RKO (cell line): ENCODE data around the gene AQP12B.
"Not testable (repeated sequence)": the region's sequence is repeated elsewhere in the genome, so short reads cannot be mapped to it uniquely, and the experiment has no call there.

ENCODE experiments used
- DNase-seq: peaks from one replicate; pipeline ENCODE4 v3.0.0-alpha.2; 2016; ENCODE audit warnings: low spot score

Gene AQP12B

DNA sequence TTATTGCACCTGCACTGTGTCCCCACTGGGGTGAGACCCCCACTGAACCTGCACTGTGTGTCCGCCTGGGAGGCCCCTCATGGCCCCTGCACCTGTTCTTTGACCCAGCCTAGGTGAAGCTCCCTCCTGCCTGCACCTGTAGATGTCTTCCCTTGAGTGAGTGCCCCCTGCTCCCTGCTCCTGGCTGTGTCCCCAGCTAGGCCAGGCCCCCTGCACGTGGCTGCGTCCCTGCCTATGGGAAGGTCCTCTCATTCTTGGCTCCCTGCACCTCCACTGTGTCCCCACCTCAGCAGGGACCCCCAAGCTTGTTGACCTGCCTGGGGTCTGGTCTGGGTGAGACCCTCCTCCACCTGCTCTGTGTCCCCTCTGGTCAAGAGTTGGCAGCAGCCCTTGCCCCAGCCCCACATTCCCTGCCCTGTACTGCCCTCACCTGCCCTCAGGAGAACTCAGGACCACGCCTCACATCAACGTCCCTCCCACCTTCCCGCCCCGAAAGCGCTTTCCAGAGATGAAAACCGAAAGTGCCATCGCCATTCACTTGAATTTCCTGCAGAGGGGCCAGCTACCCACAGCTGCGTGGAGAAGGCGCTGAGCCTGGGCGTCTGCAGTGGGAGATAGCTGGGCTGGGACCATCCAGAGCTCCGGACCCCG, 769 bp upstream of the AQP12B start:
- not testable (repeated sequence) for DNase-seq

DNA sequence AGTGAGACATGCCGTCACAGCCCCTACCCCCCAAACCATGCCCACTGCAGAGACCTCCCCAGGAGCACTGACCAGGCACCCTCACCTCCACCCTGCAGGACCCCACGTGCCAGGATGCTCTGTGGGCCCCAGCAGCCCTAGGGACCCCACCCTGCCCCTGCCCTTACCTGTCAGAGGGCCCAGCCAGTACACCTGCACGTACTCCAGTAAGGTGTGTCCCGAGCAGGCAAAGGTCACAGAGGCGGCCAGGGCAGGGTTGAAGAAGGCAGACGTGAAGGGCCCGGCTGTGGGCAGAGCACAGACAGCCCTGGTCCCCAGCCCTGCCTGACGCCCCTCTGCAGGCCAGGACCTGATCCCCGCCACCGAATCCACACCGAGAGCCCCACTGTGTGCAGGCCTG, 2.5 kb downstream of the AQP12B start:
- DNase-seq, result not testable (repeated sequence)

DNA sequence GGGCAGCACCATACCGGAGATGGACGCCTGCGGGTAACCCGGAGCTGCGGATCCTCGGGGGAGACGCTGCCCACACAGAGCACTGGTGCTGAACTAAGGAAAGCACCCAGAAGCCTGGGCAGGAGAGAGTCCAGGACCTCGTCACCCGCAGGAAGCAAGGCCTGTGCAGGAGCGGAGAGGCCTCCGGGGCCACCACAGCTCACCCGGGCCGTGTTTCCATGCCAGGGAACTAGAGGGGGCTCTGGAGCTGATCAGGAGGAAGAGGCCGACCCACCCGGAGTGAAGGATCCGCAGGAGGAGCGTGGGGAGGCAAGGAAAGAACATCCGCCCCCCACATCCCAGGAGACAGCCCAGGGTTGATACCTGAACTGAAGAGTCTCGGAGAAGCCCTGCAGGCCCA, 3.8 kb downstream of the AQP12B start:
- not testable (repeated sequence) for DNase-seq

DNA sequence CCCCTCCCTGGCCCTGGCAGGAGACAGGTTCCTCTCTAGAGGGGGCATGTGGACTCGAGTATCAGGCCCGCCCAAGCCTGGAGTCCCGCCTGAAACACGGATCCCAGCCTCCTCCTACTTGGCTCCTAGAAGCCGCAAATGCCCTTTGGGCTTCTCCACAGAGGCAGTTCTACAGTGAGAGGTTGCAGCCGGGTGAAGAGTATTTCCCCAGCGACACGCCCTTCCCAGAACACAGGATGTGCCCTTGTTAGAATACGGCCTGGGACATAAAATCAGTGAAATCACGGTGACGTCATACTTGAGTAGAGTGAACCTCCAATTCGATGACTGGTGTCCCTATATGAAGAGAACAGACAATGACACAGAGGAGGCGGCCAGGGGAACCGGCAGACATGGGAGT, 4.6 kb downstream of the AQP12B start:
- DNase-seq, result not testable (repeated sequence)

DNA sequence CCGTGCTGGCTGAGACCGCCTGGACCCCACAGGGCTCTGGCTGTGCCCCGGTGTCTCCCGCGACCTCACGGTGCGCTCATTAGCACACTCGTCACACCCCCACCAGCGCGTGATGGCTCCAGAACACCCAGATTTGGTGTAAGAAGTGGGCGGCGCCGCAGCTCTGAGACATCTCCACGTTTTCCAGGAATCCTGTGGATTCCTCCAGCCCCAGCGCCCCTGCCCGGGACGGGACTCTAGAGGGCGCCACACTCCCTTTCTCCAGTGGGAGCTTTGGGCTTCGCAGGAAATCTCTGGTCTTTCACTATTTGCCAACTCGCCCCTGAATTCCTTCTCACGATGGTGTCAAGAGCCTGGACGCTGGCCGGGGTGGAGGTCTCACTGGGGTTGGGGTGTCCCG, 7.3 kb downstream of the AQP12B start:
- DNase-seq, result not testable (repeated sequence)

DNA sequence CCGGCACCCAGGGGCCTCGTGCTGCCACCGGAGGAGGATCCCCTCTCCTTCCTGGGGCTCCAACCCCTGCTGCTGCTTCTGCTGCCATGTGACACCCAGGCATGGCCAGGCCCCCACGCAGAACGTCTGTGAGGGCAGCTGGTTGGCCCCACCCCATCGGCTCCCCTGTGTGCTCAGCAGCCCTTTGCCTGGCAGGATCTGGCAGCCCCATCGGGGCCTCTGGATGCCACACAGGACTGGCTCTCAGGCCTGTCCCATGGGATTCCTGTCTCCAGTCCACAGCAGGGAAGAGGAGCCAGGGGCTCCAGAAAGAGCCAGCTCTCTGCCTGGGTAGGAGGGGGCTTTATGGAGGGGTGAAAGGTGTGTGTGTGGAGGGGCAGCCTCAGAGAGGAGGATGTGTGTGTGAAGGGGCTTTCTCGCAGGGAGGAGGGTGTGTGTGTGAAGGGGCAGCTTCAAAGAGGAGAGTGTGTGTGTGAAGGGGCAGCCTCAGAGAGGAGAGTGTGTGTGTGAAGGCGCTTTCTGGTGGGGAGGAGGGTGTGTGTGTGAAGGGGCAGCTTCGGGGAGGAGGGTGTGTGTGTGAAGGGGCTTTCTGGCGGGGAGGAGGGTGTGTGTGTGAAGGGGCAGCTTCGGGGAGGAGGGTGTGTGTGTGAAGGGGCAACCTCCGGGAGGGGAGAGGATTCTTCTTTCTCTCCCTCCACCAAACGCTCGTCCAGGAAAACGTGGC, 8.1 kb downstream of the AQP12B start:
- DNase-seq, result not testable (repeated sequence)

DNA sequence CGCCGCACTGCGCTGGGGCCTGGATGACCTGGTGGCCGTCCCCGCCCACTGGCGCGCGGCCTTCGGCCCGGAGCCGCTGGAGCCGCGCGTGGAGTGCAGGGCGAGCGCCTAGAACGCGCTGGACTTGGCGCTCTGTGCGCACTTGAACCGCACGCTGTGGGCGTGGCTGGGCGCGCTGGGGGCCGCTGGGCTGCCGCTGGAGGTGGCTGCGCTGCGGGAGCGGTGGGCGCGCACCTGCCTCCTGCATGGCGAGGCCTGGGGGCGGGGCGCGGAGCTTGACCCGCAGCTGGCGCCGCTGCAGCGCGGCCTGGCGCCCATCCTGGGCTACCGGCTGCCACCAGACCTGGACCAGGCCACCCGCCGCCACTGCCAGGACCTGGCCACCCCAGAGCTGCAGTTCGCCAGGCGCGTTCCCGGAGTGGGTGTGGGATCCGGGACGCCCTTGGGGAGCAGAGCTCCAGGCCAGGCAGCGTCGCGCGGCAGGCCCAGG, 9.9 kb downstream of the AQP12B start:
- no peak for DNase-seq

DNA sequence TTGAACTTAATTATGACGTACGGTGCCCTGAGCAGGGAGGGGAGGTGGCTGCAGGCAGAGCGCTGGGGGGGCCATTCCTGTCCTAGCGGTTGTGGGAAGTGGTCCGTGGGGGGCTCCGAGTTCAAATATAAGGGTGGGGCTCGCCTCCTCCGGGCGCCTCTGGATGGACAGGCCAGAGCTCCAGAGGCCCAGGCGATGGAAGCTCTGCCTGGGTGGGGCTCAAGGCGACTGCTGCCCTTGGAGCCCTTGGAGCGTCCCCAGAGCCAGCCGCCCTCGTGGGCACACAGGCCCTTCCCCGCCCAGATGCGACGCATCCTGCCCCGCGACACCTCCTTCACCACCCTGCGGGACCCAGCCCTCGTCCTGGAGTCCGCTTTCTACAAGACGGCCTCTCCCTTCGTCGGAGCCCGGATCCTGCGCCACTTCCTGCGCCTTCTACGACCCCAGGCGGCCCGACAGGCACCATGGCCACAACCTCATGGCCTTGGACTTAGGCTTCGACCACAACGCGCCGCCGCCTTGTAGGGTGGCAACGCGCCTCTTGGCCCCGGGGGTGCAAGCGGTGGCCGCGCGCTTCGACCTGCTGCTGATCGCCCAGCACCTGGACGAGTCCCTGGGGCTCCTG, 10.5 kb downstream of the AQP12B start:
- no peak for DNase-seq

DNA sequence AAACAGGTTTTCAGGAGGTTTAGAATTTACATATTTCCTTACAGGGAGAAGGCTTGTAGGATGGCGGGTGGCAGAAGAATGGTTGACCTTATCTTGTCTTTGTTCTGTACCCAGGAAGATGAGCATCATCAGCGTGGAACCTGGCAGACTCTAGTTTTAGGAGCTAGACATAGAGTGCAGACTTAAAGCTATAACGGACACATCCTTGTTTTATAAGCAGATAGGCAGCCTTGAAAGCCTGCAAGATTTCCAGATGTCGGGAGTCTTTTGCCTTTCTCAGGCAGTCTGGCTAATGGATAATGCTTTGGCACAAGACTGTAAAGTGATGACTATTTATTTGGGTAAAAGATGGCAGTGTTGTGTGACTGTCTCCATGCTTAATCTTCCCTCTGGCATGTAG, 11.7 kb downstream of the AQP12B start:
- no peak for DNase-seq

DNA sequence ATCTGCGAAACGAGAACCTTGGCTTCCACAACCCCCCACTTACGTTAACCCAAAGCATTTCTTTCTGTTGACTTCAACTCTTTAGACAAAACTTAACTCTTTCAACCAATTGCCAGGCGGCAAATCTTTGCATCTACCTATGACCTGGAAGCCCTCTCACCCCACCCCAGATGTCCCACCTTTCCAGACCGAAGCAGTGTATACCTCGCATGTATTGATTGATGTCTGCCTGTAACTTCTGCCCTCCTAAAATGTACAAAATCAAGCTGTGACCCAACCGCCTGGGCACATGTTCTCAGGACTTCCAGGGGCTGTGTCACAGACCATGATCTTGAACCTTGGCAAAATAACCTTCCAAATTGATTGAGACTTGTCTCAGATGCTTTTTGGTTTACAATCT, 12.3 kb downstream of the AQP12B start:
- DNase-seq, result no peak

DNA sequence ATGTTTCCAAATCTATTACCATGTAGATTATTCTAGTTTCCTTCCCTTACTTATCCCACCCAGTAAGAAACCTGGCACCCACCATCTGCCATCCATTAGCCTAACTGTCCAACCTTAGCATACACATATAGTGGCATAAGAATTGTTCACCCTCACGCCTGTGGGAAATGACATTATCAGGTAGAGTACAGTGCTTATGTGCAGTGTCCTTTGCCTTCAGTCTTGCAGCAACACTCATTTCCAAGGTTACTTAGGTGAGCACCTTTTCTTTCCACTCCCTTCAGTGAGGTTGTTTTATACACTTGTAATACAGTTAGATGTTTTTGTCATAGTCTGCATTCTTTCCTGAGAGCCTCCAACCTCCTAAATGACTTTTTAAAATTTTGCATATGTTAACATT, 18.1 kb downstream of the AQP12B start:
- no peak for DNase-seq

DNA sequence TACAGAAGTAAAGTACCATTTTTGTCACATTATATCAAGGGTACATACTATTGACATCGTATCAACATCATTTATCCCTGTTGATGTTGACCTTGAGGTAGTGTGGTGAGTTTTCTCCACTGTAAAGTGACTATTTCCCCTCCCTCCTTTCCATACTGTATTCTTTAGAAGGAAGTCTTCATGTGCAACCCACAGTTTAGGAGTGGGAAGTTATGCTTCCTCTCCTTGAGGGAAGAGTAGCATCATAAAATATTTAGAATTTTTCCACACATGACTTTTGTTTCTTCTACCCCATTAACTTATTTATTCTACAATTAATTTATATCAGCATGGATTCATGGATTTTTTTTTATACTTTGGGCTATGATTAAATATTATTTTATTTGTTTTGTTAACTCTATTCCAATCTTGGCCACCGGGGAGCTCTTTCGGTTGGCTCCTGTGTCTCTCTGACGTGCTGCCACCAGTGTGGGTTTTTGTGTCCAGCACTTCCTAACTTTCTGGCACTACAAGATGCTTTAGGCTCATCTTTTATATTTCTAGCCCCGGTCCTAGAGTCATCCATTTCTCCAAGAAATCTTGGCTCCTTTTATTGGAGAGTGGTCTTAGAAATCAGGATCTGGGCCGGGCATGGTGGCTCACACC, 19.0 kb downstream of the AQP12B start:
- DNase-seq, result peak; percentile 4

DNA sequence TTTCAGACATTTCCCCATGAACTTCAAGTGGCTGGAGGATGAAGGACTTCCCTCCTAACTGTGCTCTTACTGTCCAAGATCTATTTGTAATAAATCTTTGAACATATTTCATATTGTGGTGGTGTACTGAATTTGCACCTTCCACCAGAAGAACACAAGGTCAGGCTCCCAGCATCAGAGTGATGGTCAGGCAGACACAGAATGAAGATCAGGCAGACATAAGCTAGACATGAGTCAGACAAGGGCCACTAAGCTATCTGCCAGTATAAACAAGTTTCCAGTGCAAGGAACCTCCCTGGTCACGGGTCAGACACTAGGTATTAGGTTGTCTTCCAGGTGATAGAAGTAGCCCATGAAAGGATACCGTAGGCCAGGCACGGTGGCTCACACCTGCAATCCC, 20.0 kb downstream of the AQP12B start:
- no peak for DNase-seq

DNA sequence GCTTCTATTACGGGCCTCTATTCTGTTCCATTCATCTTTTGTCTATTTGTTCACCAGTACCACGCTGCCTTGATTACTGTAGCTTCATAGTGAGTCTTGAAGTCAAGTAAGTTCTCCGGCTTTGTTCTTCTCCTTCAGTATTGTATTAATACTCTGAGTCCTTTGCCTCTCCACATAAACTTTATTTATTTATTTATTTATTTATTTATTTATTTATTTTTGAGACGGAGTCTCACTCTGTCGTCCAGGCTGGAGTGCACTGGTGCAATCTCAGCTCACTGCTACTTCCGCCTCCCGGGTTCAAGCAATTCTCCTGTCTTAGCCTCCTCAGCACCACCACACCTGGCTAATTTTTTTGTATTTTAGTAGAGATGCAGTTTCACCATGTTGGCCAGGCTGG, 22.8 kb downstream of the AQP12B start:
- not testable (repeated sequence) for DNase-seq

DNA sequence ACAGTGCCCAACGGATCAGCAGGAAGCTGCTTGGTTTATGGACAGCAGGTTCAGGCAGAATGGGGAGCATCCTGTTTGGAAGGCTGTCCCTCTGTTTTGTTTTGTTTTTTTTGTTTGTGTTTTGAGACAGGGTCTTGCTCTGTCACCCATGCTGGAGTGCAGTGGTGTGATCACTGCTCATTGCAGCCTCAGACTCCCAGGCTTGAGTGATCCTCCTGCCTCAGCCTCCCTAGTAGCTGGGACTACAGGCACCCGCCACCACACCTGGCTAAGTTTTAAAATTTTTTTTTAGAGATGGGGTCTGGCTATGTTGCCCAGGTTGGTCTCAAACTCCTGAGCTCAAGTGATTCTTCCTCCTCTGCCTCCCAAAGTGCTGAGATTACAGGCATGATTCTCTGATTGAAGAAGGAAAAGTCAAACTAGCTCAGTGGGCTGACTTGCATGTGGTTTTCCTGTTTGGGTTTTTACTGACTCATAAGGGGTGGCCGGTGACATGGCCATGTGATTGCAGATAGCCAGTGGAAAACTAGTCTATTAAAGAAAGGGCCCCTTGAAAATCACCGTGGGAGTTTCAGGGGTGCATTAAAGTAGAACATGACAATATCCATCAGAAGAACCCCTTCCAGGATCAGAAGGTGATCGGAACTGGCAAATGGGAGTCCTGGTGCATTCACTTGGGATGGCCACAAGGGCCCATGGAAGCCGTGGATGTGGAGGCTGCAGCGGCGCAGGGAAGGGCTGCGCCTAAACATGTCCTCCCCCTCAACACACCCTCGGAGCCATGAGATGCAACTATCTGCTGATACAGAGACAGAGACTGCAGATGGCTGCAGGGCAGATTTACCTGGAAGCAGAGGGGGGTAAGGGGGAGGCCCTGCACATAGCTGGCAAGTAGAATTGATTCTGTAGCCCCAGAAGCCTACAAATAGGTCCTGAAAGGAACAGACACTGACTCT, 26.5 kb downstream of the AQP12B start:
- no peak for DNase-seq

DNA sequence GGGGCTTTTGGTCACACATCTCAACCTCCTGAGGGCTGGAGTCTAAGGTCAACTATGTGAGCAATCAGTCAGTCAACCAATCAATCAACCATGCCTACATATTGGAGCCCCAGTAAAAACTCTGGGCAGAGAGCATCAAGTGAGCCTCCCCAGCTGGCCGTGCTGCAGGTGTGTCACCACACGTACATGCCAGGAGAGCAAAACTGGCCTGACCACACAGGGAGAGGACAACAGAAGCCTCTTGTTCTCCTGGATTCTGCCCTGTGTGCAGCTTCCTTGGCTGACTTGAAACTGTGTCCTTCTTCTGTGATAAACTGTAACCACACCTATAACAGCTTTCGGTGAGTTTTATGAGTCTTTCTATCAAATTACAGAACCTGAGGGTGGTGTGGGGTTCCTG, 31.5 kb downstream of the AQP12B start:
- DNase-seq, result no peak

DNA sequence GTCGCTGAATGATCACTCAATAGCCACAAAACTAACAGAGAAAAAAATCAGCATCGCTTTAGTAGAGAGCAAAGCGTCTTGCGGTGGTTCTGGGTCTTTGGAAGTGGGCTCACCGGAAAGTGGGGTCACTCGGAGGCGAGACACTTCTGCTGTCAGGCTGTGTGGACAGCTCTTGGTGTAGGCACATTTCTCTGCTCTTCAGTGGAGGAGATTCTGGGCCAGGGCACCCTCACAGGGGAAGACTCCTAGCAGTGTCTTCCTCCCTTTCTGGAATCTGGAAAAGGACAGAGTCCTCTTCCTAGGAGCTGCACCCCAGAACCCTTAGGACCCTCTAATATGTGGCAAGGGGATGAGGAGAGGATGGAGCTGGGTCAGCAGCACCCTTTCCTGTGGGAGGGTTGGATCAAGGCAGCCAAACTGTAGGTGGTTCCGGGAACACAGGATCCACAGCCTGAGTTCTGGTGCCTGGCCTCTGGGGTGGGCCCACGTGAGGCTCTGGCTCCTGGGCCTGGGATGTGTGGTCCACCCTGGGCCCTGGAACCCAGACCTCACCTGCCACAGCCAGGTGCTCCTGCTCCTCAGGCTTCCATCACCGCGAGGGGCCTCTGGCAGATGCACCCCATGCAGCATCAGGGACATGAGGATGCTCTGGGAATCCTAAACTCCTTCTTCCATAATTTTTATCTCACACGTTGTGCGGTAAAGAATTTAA, 32.3 kb downstream of the AQP12B start:
- no peak for DNase-seq

DNA sequence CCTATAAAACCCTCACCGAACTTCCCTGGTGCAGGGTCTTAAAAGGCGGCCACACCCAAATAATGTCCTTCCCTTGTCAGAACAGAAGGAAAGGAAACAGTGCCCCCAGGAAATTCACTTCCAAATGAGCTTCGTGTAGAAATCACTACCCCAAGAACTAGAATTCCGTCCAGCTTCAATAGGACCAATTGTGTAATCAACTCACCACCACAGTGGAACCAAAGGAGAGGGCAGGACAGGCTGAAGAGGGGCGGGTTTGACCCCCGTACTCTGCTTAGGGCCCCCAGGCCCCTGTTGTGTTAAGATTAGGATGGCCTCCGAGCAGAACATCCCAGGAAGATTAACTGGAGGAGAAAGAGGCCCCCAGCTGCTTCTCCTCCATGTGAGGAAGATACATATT, 33.4 kb downstream of the AQP12B start:
- no peak for DNase-seq

DNA sequence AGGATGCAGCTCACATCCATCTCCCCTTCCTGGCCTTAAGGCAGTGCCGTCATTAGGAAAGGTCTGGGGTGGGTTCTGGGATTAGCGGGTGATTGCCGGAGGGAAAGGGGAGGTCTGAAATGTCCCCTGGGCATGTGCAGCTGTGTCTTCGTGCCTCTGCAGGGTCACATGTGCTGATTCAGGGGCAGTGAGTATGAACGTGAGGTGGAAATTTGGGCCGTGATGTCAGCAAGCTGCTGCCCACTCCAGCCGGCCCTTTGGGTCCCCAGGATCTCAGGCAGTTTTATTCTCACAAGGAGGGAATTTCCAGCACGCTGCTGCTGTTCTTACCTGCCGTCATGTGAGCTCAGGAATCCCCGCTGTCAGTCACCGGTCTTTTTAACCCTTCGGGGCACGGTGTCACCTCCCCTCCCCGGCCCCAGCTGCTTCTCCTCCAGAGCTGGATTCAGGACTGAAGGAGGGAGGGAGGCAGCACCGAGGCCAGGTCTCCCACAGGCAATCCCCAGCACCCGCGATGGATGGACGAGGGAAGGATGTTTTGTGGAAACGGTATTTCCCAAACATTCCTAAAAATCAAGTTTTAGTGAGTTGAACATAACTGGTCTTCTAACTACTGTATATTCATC, 33.9 kb downstream of the AQP12B start:
- no peak for DNase-seq

DNA sequence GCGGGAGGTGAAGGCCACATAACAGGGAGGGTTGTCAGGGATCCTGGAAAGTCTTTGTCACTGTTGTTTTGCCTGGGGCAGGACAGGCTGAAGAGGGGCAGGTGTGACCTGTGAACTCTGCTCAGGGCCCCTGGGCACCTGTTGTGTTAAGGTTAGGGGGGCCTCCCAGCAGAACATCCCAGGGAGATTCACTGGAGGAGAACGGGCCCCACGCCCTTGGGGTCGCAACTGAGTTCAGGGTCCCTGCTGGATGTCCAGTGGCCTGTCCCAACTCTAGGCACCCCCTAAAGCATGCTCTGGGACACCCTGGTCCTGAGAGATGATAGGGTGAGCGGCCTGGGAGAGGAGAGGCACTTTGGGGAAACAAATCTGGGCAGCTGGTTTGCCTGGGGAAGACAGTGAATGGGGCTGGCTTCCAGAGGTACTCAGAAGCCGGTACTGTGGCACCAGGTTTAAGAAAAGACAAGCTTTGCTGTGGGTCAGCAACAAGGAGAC, 34.5 kb downstream of the AQP12B start:
- no peak for DNase-seq
